ENCODE measurements around the gene DEFB113. TPM values are rescaled to one million over a fixed set of nuclear protein-coding genes. Genes with fewer than 3 reads are reported as not detected.

The DEFB113 gene
- total and polyA plus RNA-seq, 2 experiments from 2014 or later = not detected

DNA sequence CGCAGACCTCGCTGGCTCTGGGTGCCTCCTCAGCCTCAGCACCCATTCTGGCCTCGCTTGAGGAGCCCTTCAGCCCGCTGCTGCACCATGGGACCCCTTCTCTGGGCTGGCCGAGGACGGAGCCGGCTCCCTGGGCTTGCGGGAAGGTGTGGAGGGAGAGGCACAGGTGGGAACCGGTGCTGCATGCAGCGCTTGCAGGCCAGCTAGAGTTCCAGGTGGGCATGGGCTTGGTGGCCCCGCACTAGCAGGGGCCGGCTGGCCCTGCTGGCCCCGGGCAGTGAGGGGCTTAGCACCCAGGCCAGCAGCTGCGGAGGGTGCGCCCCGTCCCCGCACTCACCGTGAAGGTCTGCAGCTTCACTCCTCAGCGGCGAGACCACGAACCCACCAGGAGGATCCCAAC is 35.9 kb downstream of the DEFB113 start (continued):
- TF ChIP-seq, protein P1, sequence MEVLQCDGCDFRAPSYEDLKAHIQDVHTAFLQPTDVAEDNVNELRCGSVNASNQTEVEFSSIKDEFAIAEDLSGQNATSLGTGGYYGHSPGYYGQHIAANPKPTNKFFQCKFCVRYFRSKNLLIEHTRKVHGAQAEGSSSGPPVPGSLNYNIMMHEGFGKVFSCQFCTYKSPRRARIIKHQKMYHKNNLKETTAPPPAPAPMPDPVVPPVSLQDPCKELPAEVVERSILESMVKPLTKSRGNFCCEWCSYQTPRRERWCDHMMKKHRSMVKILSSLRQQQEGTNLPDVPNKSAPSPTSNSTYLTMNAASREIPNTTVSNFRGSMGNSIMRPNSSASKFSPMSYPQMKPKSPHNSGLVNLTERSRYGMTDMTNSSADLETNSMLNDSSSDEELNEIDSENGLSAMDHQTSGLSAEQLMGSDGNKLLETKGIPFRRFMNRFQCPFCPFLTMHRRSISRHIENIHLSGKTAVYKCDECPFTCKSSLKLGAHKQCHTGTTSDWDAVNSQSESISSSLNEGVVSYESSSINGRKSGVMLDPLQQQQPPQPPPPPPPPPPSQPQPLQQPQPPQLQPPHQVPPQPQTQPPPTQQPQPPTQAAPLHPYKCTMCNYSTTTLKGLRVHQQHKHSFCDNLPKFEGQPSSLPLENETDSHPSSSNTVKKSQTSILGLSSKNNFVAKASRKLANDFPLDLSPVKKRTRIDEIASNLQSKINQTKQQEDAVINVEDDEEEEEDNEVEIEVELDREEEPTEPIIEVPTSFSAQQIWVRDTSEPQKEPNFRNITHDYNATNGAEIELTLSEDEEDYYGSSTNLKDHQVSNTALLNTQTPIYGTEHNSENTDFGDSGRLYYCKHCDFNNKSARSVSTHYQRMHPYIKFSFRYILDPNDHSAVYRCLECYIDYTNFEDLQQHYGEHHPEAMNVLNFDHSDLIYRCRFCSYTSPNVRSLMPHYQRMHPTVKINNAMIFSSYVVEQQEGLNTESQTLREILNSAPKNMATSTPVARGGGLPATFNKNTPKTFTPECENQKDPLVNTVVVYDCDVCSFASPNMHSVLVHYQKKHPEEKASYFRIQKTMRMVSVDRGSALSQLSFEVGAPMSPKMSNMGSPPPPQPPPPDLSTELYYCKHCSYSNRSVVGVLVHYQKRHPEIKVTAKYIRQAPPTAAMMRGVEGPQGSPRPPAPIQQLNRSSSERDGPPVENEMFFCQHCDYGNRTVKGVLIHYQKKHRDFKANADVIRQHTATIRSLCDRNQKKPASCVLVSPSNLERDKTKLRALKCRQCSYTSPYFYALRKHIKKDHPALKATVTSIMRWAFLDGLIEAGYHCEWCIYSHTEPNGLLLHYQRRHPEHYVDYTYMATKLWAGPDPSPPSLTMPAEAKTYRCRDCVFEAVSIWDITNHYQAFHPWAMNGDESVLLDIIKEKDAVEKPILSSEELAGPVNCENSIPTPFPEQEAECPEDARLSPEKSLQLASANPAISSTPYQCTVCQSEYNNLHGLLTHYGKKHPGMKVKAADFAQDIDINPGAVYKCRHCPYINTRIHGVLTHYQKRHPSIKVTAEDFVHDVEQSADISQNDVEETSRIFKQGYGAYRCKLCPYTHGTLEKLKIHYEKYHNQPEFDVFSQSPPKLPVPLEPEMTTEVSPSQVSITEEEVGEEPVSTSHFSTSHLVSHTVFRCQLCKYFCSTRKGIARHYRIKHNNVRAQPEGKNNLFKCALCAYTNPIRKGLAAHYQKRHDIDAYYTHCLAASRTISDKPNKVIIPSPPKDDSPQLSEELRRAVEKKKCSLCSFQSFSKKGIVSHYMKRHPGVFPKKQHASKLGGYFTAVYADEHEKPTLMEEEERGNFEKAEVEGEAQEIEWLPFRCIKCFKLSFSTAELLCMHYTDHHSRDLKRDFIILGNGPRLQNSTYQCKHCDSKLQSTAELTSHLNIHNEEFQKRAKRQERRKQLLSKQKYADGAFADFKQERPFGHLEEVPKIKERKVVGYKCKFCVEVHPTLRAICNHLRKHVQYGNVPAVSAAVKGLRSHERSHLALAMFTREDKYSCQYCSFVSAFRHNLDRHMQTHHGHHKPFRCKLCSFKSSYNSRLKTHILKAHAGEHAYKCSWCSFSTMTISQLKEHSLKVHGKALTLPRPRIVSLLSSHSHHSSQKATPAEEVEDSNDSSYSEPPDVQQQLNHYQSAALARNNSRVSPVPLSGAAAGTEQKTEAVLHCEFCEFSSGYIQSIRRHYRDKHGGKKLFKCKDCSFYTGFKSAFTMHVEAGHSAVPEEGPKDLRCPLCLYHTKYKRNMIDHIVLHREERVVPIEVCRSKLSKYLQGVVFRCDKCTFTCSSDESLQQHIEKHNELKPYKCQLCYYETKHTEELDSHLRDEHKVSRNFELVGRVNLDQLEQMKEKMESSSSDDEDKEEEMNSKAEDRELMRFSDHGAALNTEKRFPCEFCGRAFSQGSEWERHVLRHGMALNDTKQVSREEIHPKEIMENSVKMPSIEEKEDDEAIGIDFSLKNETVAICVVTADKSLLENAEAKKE (CRISPR knock-in tag; IDR thresholded peaks at IDR 0.05) = no peak
- TF ChIP-seq JUNB (IDR thresholded peaks at IDR 0.05; ENCODE audit: unreplicated experiment) (no peak), POLR2AphosphoS5 (IDR thresholded peaks at IDR 0.05; ENCODE audit: low read depth) (no peak), ZNF114 (CRISPR knock-in tag; IDR thresholded peaks at IDR 0.05) (no peak), NANOG (IDR thresholded peaks at IDR 0.05; ENCODE audit: borderline replicate concordance) (no peak), ZNF331 (CRISPR knock-in tag; IDR thresholded peaks at IDR 0.05; ENCODE audit: low read depth) (no peak), STAT1 (IDR thresholded peaks at IDR 0.05; ENCODE audit: unreplicated experiment) (no peak), EZH2 (IDR thresholded peaks at IDR 0.05; ENCODE audit: low read depth, unreplicated experiment) (no peak)
- TF ChIP-seq, protein P2, sequence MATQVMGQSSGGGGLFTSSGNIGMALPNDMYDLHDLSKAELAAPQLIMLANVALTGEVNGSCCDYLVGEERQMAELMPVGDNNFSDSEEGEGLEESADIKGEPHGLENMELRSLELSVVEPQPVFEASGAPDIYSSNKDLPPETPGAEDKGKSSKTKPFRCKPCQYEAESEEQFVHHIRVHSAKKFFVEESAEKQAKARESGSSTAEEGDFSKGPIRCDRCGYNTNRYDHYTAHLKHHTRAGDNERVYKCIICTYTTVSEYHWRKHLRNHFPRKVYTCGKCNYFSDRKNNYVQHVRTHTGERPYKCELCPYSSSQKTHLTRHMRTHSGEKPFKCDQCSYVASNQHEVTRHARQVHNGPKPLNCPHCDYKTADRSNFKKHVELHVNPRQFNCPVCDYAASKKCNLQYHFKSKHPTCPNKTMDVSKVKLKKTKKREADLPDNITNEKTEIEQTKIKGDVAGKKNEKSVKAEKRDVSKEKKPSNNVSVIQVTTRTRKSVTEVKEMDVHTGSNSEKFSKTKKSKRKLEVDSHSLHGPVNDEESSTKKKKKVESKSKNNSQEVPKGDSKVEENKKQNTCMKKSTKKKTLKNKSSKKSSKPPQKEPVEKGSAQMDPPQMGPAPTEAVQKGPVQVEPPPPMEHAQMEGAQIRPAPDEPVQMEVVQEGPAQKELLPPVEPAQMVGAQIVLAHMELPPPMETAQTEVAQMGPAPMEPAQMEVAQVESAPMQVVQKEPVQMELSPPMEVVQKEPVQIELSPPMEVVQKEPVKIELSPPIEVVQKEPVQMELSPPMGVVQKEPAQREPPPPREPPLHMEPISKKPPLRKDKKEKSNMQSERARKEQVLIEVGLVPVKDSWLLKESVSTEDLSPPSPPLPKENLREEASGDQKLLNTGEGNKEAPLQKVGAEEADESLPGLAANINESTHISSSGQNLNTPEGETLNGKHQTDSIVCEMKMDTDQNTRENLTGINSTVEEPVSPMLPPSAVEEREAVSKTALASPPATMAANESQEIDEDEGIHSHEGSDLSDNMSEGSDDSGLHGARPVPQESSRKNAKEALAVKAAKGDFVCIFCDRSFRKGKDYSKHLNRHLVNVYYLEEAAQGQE (IDR thresholded peaks at IDR 0.05; ENCODE audit: unreplicated experiment) = no peak
- TF ChIP-seq, protein P3, sequence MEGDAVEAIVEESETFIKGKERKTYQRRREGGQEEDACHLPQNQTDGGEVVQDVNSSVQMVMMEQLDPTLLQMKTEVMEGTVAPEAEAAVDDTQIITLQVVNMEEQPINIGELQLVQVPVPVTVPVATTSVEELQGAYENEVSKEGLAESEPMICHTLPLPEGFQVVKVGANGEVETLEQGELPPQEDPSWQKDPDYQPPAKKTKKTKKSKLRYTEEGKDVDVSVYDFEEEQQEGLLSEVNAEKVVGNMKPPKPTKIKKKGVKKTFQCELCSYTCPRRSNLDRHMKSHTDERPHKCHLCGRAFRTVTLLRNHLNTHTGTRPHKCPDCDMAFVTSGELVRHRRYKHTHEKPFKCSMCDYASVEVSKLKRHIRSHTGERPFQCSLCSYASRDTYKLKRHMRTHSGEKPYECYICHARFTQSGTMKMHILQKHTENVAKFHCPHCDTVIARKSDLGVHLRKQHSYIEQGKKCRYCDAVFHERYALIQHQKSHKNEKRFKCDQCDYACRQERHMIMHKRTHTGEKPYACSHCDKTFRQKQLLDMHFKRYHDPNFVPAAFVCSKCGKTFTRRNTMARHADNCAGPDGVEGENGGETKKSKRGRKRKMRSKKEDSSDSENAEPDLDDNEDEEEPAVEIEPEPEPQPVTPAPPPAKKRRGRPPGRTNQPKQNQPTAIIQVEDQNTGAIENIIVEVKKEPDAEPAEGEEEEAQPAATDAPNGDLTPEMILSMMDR (conservative IDR thresholded peaks at IDR 0.05; ENCODE audit: low read depth in 2 of 2) = no peak

Data from GM23338 (cell line).